BLaER1 treated with 17β-estradiol and CSF1 and Interleukin-3, amounts not matched to agents 10 nM and 100 nM (cell line): ENCODE results near the gene SEMA4D.
"Not testable (repeated sequence)": the region's sequence is repeated elsewhere in the genome, so short reads cannot be mapped to it uniquely, and the experiment has no call there.

Experiments
- H3K27ac ChIP-seq, 11 experiments: shearing (Covaris generic); formaldehyde crosslinking; 2 replicates each; pipeline ENCODE4 v1.8.1; 2022
- H3K27me3 ChIP-seq, 11 experiments: shearing (Covaris generic); formaldehyde crosslinking; 2 replicates each; pipeline ENCODE4 v1.8.1; 2022
- H3K36me3 ChIP-seq, 11 experiments: shearing (Covaris generic); formaldehyde crosslinking; 2 replicates each; pipeline ENCODE4 v1.8.1; 2022
- H3K4me1 ChIP-seq, 10 experiments: shearing (Covaris generic); formaldehyde crosslinking; 2 replicates each; pipeline ENCODE4 v1.8.1; 2022
- H3K4me2 ChIP-seq, 11 experiments: shearing (Covaris generic); formaldehyde crosslinking; 2 replicates each; pipeline ENCODE4 v1.8.1; 2022
- H3K4me3 ChIP-seq, 10 experiments: shearing (Covaris generic); formaldehyde crosslinking; 2 replicates each; pipeline ENCODE4 v1.8.1; 2022
- H3K9ac ChIP-seq, 11 experiments: shearing (Covaris generic); formaldehyde crosslinking; 2 replicates each; pipeline ENCODE4 v1.8.1; 2022
- H3K9me3 ChIP-seq, 11 experiments: shearing (Covaris generic); formaldehyde crosslinking; replicated peaks in 1 of 11; 2 replicates each; pipeline ENCODE4 v1.8.1; 2022
- H4K20me1 ChIP-seq, 11 experiments: shearing (Covaris generic); formaldehyde crosslinking; 2 replicates each; pipeline ENCODE4 v1.8.1; 2022
- Cebpa-rat ChIP-seq, 11 experiments: shearing (Covaris generic); IDR thresholded peaks; 2 replicates each; pipeline ENCODE4 v1.8.1; 2022

Gene SEMA4D

DNA sequence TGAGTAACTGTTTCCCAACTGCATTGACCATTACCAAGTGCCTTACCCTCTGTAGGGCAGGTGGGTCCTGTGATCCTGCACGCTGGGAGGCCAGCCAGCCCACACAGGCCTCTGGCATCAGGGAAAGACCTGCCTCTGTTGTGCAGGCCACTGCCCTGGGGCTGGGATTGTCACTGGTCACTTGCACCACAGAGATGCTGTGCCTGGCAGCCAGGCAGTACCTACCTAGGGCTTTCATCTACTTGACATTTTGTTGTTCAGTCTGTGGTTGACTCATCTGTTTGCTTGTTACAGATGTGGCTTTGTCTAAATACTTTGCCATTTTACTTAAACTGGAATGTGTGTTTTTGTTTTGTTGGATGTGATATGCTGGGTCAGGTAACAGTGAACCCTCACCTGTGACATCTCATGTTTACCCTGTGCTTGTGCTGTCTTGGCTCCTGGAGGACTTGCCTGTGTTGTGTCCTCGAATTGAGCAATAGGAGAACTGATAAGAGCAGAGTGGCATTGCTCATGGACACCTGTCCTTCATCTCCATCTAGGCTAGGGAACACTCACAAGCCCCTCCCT lies 146.8 kb downstream of the SEMA4D start:
- Histone ChIP-seq H3K4me3 (no peak overlapping the region), H3K27ac (no peak overlapping the region), H3K9ac (no peak overlapping the region), H3K27me3 (no peaks in the 10 kb centered on the region), H3K36me3 (peaks cover 99 to 100% (median 100%) of the 10 kb centered on the region in 11 experiments), H3K4me2 (no peak overlapping the region), H4K20me1 (peaks cover 0 to 61% (median 20%) of the 10 kb centered on the region in 11 experiments; a peak in 11 of 22 replicates), H3K4me1 (peaks cover 0 to 12% (median 0%) of the 10 kb centered on the region in 10 experiments; a peak in 5 of 20 replicates), H3K9me3 (no peaks in the 10 kb centered on the region)
- no peak for TF ChIP-seq Cebpa-rat (IDR thresholded peaks at IDR 0.05)

- no peak overlapping the region for H3K9ac ChIP-seq
- H3K4me2 ChIP-seq = no peak overlapping the region
- no peak overlapping the region for H3K27ac ChIP-seq
- H3K27me3 ChIP-seq = no peaks in the 10 kb centered on the region
- peaks cover 0 to 12% (median 0%) of the 10 kb centered on the region in 10 experiments; a peak in 5 of 20 replicates for H3K4me1 ChIP-seq
- H4K20me1 ChIP-seq = peaks cover 0 to 55% (median 20%) of the 10 kb centered on the region in 11 experiments; a peak in 9 of 22 replicates
- no peaks in the 10 kb centered on the region for H3K9me3 ChIP-seq
- peaks cover 100% of the 10 kb centered on the region in 11 experiments for H3K36me3 ChIP-seq
- no peak for TF ChIP-seq Cebpa-rat (IDR thresholded peaks at IDR 0.05)
- no peak overlapping the region for H3K4me3 ChIP-seq
These were observed 148.3 kb downstream of the SEMA4D start for GRCh38 chr9:89349607-89350006.

DNA sequence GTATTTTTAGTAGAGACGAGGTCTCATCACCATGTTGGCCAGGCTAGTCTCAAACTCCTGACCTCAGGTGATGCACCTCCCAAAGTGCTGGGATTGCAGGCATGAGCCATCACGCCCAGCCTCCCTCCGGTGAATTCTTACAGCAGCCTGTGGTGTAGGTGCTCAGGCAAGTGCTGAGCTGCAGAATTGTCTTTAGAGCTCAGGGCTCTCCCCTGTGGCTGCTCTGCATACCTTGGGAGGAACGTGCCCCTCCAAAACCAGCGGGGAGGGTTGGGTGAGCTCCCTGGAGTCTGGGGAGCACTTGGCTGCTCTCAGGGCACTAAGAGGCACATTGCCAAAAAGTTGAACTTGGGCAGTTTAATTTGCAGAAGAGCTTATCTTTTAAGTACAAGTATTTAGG lies 150.3 kb downstream of the SEMA4D start:
- Histone ChIP-seq H3K27ac (no peak overlapping the region), H3K36me3 (peaks cover 99 to 100% (median 100%) of the 10 kb centered on the region in 11 experiments)

GRCh38 chr9:89346696-89347095 lies 151.2 kb downstream of the SEMA4D start:
- Histone ChIP-seq H3K27me3 (no peaks in the 10 kb centered on the region), H3K4me1 (peaks cover 0 to 5% (median 0%) of the 10 kb centered on the region in 10 experiments; a peak in 3 of 20 replicates), H3K9me3 (peaks cover 0 to 15% (median 0%) of the 10 kb centered on the region in 11 experiments; a peak in 9 of 22 replicates), H4K20me1 (peaks cover 0 to 26% (median 6%) of the 10 kb centered on the region in 11 experiments; a peak in 5 of 22 replicates), H3K4me2 (no peak overlapping the region), H3K9ac (no peak overlapping the region), H3K27ac (no peak overlapping the region), H3K4me3 (no peak overlapping the region), H3K36me3 (peaks cover 99 to 100% (median 100%) of the 10 kb centered on the region in 11 experiments)
- TF ChIP-seq Cebpa-rat (IDR thresholded peaks at IDR 0.05) = no peak

More for the DNA sequence above, 150.3 kb downstream of the SEMA4D start:
- Histone ChIP-seq H3K4me2 (no peak overlapping the region), H3K4me1 (peaks cover 0 to 12% (median 0%) of the 10 kb centered on the region in 10 experiments; a peak in 5 of 20 replicates), H3K27me3 (no peaks in the 10 kb centered on the region), H3K9me3 (peaks cover 0 to 13% (median 0%) of the 10 kb centered on the region in 11 experiments; a peak in 9 of 22 replicates), H3K9ac (no peak overlapping the region), H3K4me3 (no peak overlapping the region), H4K20me1 (peaks cover 0 to 35% (median 7%) of the 10 kb centered on the region in 11 experiments; a peak in 8 of 22 replicates)
- TF ChIP-seq Cebpa-rat (IDR thresholded peaks at IDR 0.05) = no peak

DNA sequence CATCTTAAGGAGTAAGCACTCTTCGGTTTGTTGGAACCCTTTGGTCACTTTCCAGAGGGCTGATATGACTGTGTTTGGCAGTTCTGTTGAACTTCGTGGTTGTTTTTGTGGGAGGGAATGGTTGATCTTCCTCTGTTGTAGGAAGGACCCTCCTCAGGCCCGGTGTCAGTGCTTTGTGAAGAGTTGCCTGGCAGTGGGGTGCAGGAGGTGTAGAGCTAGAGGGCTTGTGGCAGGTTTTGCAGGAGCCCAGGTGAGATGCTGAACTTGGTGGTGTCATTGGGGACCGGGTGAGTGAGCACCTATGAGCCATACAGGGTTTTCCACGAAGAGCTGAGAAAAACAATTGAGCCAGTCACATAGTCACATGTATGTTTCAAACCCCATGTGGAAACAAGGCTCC lies 152.4 kb downstream of the SEMA4D start:
- H3K4me1 ChIP-seq = no peaks in the 10 kb centered on the region
- H3K4me3 ChIP-seq = no peak overlapping the region
- no peak overlapping the region for H3K4me2 ChIP-seq
- H3K27me3 ChIP-seq = no peaks in the 10 kb centered on the region
- H3K36me3 ChIP-seq = peaks cover 98 to 100% (median 100%) of the 10 kb centered on the region in 11 experiments
- peaks cover 0 to 15% (median 0%) of the 10 kb centered on the region in 11 experiments; a peak in 9 of 22 replicates for H3K9me3 ChIP-seq
- no peak overlapping the region for H3K27ac ChIP-seq
- TF ChIP-seq Cebpa-rat (IDR thresholded peaks at IDR 0.05) = no peak
- H4K20me1 ChIP-seq = peaks cover 0 to 15% (median 0%) of the 10 kb centered on the region in 11 experiments; a peak in 4 of 22 replicates
- no peak overlapping the region for H3K9ac ChIP-seq

DNA sequence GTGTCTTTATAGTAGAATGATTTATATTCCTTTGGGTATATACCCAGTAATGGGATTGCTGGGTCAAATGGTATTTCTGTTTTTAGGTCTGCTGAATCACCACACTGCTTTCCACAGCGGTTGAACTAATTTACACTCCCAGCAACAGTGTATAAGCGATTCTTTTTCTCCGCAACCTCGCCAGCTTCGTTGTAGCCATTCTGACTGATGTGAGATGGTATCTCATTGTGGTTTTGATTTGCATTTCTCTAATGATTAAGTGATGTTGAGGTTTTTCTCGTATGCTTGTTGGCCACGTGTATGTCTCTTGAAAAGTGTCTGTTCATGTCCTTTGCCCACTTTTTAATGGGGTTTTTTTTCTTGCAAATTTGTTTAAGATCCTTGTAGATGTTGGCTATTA lies 154.1 kb downstream of the SEMA4D start:
- not testable (repeated sequence) for H3K4me1 ChIP-seq, H3K9ac ChIP-seq, H3K4me3 ChIP-seq, H3K27ac ChIP-seq, H3K27me3 ChIP-seq, H3K4me2 ChIP-seq
- Histone ChIP-seq H3K36me3 (peaks cover 98 to 100% (median 100%) of the 10 kb centered on the region in 11 experiments), H3K9me3 (peaks cover 0 to 15% (median 0%) of the 10 kb centered on the region in 11 experiments; a peak in 9 of 22 replicates), H4K20me1 (peaks cover 0 to 14% (median 0%) of the 10 kb centered on the region in 11 experiments; a peak in 4 of 22 replicates)

GRCh38 chr9:89342948-89343347 lies 155.0 kb downstream of the SEMA4D start:
- no peaks in the 10 kb centered on the region for H3K4me1 ChIP-seq
- H3K27me3 ChIP-seq = no peaks in the 10 kb centered on the region
- H4K20me1 ChIP-seq = peaks cover 0 to 14% (median 0%) of the 10 kb centered on the region in 11 experiments; a peak in 4 of 22 replicates
- no peak overlapping the region for H3K4me3 ChIP-seq
- H3K36me3 ChIP-seq = peaks cover 98 to 100% (median 100%) of the 10 kb centered on the region in 11 experiments
- H3K27ac ChIP-seq = no peak overlapping the region
- TF ChIP-seq Cebpa-rat (IDR thresholded peaks at IDR 0.05) = no peak
- no peak overlapping the region for H3K4me2 ChIP-seq
- no peak overlapping the region for H3K9ac ChIP-seq
- H3K9me3 ChIP-seq = peaks cover 0 to 15% (median 0%) of the 10 kb centered on the region in 11 experiments; a peak in 9 of 22 replicates

DNA sequence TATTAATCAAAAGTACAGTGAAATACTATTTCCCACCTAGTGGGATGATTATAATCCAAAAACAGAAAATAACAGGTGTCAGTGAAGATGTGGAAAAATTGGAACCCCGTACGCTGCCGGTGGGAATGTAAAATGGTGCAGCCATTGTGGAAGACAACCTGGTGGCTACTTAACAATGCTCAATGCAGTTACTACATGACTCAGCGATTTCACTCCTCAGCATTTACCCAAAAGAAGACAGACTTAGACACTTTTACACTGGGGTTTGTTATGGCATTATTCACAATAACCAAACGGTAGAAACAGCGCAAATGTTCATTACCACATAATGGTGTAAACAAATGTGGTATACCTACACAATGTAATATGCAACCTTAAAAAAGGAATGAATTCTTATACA lies 155.7 kb downstream of the SEMA4D start:
- Histone ChIP-seq H3K27ac (no peak overlapping the region), H3K27me3 (no peaks in the 10 kb centered on the region), H3K36me3 (peaks cover 98 to 100% (median 100%) of the 10 kb centered on the region in 11 experiments), H4K20me1 (peaks cover 0 to 8% (median 0%) of the 10 kb centered on the region in 11 experiments; a peak in 4 of 22 replicates), H3K4me3 (no peak overlapping the region), H3K4me2 (no peak overlapping the region), H3K9ac (no peak overlapping the region), H3K9me3 (peaks cover 0 to 15% (median 0%) of the 10 kb centered on the region in 11 experiments; a peak in 9 of 22 replicates), H3K4me1 (no peaks in the 10 kb centered on the region)
- TF ChIP-seq Cebpa-rat (IDR thresholded peaks at IDR 0.05) = no peak

GRCh38 chr9:89340332-89340731 lies 157.6 kb downstream of the SEMA4D start:
- Histone ChIP-seq H3K36me3 (peaks cover 98 to 100% (median 100%) of the 10 kb centered on the region in 11 experiments), H3K4me1 (no peaks in the 10 kb centered on the region), H3K4me2 (no peak overlapping the region)

More at GRCh38 chr9:89340332-89340731, 157.6 kb downstream of the SEMA4D start:
- Histone ChIP-seq H3K9ac (no peak overlapping the region), H3K9me3 (peaks cover 0 to 15% (median 0%) of the 10 kb centered on the region in 11 experiments; a peak in 9 of 22 replicates), H3K4me3 (no peak overlapping the region), H3K27ac (no peak overlapping the region), H4K20me1 (peaks cover 0 to 4% (median 0%) of the 10 kb centered on the region in 11 experiments; a peak in 3 of 22 replicates), H3K27me3 (no peaks in the 10 kb centered on the region)
- TF ChIP-seq Cebpa-rat (IDR thresholded peaks at IDR 0.05) = no peak
